VCaP (cell line): ENCODE results near the gene EIF2S3B.
A peak's percentile ranks its signal among the peaks of the same experiment; 100 is the strongest.

Source experiments
- H3K27ac ChIP-seq: fragments of 450-650 bp; 2 replicates; pipeline ENCODE4 v1.5.1; 2017
- TF ChIP-seq, protein P1 (sequence below): fragments of 450-650 bp; conservative IDR thresholded peaks from 2 replicates; pipeline ENCODE4 v1.5.1; 2017; ENCODE audit warnings: mild to moderate bottlenecking, moderate library complexity

EIF2S3B gene

DNA sequence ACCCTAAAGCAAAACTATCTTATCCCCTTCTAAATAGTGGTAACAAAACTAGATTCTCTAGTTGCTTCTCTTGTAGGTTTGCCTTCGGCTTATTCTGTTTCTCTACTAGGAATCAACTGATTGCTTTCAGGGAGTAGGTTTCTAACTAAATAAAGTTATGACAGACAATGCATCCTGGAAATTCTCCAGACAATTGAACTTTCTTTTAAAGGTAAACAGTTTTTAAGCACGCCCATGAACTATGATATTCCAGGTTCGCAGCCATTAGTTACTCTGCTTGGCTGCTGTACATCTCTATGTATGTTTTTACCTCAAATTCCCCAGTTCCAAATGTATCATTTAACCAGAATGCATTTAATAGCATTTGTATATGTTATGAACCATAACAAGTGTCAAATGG is 23.9 kb downstream of the EIF2S3B start:
- no peak overlapping the region for H3K27ac ChIP-seq
- TF ChIP-seq, protein P1, sequence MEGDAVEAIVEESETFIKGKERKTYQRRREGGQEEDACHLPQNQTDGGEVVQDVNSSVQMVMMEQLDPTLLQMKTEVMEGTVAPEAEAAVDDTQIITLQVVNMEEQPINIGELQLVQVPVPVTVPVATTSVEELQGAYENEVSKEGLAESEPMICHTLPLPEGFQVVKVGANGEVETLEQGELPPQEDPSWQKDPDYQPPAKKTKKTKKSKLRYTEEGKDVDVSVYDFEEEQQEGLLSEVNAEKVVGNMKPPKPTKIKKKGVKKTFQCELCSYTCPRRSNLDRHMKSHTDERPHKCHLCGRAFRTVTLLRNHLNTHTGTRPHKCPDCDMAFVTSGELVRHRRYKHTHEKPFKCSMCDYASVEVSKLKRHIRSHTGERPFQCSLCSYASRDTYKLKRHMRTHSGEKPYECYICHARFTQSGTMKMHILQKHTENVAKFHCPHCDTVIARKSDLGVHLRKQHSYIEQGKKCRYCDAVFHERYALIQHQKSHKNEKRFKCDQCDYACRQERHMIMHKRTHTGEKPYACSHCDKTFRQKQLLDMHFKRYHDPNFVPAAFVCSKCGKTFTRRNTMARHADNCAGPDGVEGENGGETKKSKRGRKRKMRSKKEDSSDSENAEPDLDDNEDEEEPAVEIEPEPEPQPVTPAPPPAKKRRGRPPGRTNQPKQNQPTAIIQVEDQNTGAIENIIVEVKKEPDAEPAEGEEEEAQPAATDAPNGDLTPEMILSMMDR = no peak

DNA sequence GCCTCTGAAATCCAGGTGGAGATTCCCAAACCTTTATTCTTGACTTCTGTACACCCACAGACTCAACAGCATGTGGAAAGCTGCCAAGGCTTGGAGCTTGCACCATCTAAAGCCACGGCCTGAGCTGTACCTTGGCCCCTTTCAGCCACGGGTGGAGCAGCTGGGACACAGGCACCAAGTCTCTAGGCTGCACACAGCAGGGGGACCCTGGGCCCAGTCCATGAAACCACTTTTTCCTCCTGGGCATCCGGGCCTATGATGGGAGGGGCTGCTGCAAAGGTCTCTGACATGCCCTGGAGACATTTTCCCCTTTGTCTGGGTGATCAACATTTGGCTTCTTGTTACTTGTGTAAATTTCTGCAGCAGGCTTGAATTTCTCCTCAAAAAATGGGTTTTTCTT is 32.0 kb downstream of the EIF2S3B start:
- no peak overlapping the region for H3K27ac ChIP-seq
- TF ChIP-seq, protein P1 = no peak

DNA sequence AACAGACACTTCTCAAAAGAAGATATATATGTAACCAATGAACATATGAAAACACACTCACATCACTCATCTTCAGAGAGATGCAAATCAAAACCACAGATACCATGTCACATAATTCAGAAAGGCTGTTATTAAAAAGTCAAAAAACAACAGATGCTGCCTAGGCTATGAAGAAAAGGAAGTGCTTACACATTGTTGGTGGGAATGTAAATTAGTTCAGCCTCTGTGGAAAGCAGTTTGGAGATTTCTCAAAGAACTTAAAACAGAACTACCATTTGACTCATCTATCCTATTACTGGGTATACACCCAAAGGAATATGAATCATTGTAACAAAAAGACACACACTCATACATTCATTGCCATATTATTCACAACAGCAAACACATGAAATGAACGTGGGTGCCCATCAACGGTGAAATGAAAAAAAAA is 35.1 kb downstream of the EIF2S3B start:
- H3K27ac ChIP-seq = peak overlapping the region; percentile 11; the same call in 1 of the 2 replicates

DNA sequence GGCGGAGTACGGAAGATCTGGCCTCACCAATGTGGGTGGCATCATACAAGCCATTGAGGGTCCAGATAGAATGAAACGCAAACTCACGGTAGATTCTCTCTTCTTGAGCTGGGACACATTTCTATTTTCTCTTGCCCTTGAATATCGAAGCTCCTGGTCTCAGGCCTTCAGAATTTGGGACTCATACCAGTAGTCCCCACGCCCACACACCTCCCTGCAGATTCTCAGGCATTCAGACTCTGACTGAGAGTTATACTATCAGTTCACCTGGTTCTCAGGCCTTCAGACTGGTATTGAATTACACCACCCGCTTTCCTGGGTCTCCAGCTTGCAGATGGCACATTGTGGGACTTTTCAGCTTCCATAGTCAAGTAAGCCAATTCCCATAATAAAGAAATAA is 37.8 kb downstream of the EIF2S3B start:
- H3K27ac ChIP-seq = no peak overlapping the region
- TF ChIP-seq, protein P1 = no peak

More for the DNA sequence above, 35.1 kb downstream of the EIF2S3B start:
- TF ChIP-seq, protein P1 = no peak

DNA sequence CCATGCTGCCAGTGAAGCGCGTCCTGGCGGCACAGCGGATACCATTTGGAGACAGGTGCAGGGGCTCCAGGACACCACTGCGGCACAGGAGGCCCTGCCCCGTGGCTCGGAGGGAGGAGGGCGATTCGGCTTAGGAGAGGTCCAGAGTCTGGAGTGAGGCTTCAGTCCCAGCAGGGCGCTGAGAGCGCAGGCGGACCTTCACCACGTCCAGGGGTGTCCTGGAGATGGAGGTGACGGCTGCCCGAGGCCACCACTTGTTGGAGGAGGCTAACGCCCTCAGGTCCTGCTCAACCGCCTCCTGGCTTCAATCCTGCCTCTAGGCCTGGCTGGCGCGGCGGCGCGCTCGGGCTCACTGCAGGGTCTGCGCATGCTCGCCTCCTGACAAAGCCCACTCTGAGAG is 45.7 kb downstream of the EIF2S3B start:
- TF ChIP-seq, protein P1 = no peak
- no peak overlapping the region for H3K27ac ChIP-seq

DNA sequence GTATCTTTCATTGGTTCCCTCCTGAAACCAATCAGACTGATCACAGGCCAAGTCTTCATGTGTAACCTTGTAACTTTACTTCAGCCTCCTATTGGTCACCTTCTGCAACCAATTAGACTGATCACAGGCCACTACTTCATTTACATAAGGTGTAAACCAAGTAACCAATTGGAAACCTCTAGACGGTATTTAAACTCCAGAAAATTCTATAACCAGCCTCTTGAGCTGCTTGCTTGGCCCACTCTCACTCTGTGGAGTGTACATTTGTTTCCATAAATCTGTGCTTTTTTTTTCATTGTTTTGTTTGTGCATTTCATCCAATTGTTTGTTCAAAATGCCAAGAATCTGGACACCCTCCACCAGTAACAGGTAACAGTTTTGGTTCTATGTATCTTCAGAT is 47.5 kb downstream of the EIF2S3B start:
- H3K27ac ChIP-seq = no peak overlapping the region
- TF ChIP-seq, protein P1 = no peak

DNA sequence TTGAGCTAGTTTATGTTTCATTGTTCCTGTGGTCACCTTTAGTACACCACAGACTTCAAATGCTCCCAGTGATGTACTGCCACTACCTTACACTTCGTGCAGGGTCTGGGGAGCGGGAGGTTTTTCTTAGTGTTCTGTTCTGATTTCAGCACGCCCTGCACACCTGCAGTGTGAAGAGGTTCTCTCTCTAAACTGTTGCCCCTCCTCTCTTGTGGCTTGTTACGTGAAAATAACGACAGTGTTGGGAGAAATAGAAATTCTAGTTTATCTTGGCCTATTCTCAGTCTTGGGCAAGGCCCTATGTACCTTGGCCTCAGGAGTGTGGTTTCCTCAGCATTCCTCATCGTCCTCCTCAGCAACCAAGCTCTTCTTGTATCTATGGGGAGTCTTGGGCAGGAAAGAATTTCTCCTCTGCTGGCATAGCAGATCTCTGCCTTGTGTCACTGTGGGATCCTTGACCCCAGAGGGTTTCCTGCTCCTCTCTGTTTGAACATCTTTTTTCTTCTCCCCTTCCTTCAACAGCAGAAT is 48.6 kb downstream of the EIF2S3B start:
- no peak overlapping the region for H3K27ac ChIP-seq
- TF ChIP-seq, protein P1 = no peak
